ENCODE results near the gene GOLM1.

Gene GOLM1

DNA sequence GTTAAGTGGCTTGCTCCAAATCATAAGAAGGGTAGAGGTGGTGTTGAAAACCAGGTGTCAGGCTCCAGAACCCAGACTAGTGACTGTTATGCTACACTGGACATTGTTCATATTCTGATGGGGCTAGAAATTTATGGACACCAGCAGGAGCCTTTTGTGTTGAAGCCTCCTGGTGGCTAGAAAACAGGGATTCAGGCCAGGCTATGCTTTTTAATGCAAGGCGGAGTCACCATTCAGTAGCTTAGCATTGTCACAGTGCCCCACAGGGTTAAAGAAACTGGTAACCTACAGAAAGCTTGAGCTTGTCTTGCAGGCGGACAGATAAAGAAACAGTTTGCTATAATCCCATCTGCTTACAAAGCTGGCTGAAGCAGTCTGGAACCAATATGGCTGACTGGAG, 23.0 kb upstream of the GOLM1 start:
- TF ChIP-seq, protein P1, sequence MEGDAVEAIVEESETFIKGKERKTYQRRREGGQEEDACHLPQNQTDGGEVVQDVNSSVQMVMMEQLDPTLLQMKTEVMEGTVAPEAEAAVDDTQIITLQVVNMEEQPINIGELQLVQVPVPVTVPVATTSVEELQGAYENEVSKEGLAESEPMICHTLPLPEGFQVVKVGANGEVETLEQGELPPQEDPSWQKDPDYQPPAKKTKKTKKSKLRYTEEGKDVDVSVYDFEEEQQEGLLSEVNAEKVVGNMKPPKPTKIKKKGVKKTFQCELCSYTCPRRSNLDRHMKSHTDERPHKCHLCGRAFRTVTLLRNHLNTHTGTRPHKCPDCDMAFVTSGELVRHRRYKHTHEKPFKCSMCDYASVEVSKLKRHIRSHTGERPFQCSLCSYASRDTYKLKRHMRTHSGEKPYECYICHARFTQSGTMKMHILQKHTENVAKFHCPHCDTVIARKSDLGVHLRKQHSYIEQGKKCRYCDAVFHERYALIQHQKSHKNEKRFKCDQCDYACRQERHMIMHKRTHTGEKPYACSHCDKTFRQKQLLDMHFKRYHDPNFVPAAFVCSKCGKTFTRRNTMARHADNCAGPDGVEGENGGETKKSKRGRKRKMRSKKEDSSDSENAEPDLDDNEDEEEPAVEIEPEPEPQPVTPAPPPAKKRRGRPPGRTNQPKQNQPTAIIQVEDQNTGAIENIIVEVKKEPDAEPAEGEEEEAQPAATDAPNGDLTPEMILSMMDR (IDR thresholded peaks at IDR 0.05) = no peak

DNA sequence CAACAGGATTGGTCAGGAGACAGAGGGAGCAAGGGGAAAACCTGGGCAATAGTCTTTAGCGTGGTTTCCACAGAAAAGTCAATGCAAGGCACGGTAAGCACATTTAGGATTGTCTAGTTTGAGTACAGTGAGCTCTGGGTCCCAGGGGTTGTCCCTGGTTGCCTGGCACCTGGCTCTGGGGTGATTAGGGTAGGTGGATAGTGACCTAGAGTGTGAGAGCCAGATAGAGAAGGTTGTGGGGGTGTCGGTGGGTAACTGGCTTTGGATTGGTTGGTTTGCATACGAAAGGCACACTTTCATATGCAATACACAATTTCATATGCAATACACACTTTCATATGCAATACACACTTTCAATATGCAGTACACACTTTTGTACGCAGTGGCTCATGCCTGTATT, 20.1 kb upstream of the GOLM1 start:
- TF ChIP-seq, protein P1 (IDR thresholded peaks at IDR 0.05) = no peak

DNA sequence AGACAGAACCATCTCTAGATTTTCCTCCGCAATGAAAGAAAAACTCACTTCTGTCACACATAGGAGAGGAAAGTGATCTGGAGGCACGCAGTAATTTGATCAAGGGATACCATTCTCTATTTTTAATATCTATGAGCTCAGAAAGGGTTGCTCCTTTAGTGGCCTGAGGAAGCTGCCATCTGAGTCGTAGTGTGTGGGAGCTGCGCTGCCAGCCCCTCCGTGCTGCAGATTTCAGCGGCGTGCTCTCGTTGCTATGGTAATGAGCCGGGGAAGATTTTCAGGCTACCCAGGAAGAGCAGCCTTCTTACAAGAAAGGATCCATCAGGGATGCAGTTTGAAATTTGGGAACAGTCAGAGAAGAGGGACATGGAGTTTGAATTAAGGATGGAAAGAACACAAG, 17.1 kb upstream of the GOLM1 start:
- TF ChIP-seq, protein P1 (IDR thresholded peaks at IDR 0.05) = no peak

DNA sequence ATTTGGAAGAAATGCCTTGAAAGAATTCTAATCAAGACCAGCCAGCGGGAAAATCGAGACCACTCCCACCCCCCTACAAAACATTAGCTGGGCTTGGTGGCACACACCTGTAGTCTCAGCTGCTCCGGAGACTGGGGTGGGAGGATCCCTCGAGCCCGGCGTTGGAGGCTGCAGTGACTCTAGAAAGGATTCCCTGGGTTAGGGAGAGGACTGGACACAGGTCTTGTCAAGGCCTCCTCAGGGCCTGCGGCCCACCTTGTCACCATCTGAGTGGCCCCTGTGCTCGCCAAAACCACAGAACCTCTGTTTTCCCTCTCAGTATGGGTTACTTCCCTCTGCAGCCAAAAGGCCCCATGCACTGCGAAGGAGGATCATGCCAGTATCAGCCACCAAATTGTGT, 16.5 kb upstream of the GOLM1 start:
- TF ChIP-seq, protein P1 (IDR thresholded peaks at IDR 0.05) = no peak

- TF ChIP-seq, protein P1 (IDR thresholded peaks at IDR 0.05) = no peak
These were observed 12.7 kb upstream of the GOLM1 start for GRCh38 chr9:86112057-86112456.

- TF ChIP-seq, protein P1 (IDR thresholded peaks at IDR 0.05) = no peak
These were observed 3.3 kb upstream of the GOLM1 start for GRCh38 chr9:86102626-86103025.

GRCh38 chr9:86099701-86100364, 475 bp upstream of the GOLM1 start:
- TF ChIP-seq, protein P1 (IDR thresholded peaks at IDR 0.05) = no peak
